Fibroblast of lung (primary cell): ENCODE data around the gene TRAM2.

Experiments used
- EZH2 ChIP-seq: IDR thresholded peaks from 2 replicates; pipeline ENCODE4 v1.5.1; 2012; ENCODE audit warnings: low read length, control low read depth, mild to moderate bottlenecking; ENCODE audit errors: missing control alignments
- TF ChIP-seq, protein P1 (sequence below), 2 donors: IDR thresholded peaks in 1 of 2; conservative IDR thresholded peaks in 1 of 2; 1 replicate in 1 of 2; 2 replicates in 1 of 2; pipeline ENCODE4 v1.5.1; 2011 to 2012; ENCODE audit warnings: low read length in 2 of 2, control low read depth in 1 of 2, inconsistent platforms in 1 of 2, low read depth in 1 of 2, mild to moderate bottlenecking in 1 of 2

DNA sequence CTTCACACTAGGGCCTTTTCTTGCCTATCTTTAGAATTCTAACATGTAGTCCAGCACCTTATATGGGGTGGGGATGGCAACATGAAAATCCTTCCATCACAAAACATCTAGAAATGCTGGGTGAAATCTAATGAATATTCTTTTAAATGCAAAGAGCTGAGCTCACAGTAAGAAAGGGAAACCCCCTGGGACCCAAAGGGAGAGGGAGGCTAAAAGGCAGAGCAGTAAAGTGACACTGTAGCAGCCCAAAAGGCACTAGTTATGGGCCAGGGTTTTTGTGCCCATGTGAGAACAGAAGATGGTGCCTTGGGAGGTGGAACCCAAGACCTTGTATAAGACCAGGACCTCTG lies 66.7 kb downstream of the TRAM2 start:
- TF ChIP-seq, protein P1, sequence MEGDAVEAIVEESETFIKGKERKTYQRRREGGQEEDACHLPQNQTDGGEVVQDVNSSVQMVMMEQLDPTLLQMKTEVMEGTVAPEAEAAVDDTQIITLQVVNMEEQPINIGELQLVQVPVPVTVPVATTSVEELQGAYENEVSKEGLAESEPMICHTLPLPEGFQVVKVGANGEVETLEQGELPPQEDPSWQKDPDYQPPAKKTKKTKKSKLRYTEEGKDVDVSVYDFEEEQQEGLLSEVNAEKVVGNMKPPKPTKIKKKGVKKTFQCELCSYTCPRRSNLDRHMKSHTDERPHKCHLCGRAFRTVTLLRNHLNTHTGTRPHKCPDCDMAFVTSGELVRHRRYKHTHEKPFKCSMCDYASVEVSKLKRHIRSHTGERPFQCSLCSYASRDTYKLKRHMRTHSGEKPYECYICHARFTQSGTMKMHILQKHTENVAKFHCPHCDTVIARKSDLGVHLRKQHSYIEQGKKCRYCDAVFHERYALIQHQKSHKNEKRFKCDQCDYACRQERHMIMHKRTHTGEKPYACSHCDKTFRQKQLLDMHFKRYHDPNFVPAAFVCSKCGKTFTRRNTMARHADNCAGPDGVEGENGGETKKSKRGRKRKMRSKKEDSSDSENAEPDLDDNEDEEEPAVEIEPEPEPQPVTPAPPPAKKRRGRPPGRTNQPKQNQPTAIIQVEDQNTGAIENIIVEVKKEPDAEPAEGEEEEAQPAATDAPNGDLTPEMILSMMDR (conservative IDR thresholded peaks at IDR 0.05 in 1 of 2, IDR thresholded peaks at IDR 0.05 in 1 of 2; ENCODE audit: low read depth in 1 of 2, low read length in 2 of 2): no peak
- TF ChIP-seq EZH2: no peak
